Measurements from ENCODE around the gene C1orf105. TPM values are rescaled to one million over a fixed set of nuclear protein-coding genes. Genes with fewer than 3 reads are reported as not detected.

C1orf105 gene
- total and polyA plus RNA-seq, 10 of the 15 experiments (the other 5 are each of a cell fraction or from before 2014, with no cell fraction given) = not detected

DNA sequence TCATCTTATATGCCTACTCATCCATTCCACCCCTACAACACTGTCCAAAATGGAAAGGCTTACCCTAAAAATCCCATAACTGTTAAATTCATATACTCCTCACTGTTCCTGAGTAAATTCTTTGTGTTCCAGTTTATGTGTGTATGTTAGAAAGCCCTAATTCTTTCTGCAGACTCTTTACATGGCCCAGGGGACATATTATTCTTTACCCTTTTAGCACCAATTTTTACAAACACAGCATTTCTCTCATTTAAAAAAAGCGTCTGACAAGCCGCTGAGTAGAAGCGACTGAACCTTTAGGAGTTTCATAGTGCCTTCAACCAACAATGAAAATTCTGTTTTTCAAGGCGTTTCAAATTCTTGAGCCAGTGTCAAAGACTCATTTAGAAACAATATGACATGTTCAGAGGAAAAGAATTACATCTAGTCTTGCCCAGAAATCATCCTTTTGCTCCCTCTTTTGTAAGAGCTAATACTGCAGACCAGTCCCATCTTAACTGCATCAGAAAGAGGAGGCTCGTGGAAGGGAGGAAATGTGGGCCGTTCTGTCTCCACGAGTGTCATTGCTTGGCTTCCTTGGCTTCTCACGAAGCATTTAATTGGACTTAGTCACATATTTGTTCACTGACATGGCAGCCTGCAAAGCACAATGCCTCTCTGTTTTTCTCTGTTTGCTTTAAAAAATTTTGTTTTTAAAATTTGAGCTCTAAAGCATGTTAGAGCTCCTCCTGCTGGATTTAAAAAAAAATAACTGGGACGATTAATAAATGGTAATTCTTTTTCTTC is 21.3 kb upstream of the C1orf105 start (continued):
- TF ChIP-seq NFYA (IDR thresholded peaks at IDR 0.05; ENCODE audit: borderline replicate concordance, low read depth, low read length) = no peak
- no peak for TF ChIP-seq CBX3 (IDR thresholded peaks at IDR 0.05; ENCODE audit: borderline replicate concordance, low read depth)
- no peak for TF ChIP-seq HDAC6 (IDR thresholded peaks at IDR 0.05; ENCODE audit: unreplicated experiment)
- no peak for TF ChIP-seq ZNF24 (IDR thresholded peaks at IDR 0.05)
- TF ChIP-seq FOXK2 (IDR thresholded peaks at IDR 0.05) = no peak
- no peak for TF ChIP-seq SREBF2 (IDR thresholded peaks at IDR 0.05; ENCODE audit: low read length)
- 0 out of 2 replicates have a peak, but pooled peaks have one; percentile 6 for TF ChIP-seq PKNOX1 (IDR thresholded peaks at IDR 0.05)
- no peak for TF ChIP-seq IRF5 (IDR thresholded peaks at IDR 0.05; ENCODE audit: borderline replicate concordance)
- TF ChIP-seq IRF4 (IDR thresholded peaks at IDR 0.05; ENCODE audit: low read depth, low read length) = no peak
- no peak for TF ChIP-seq KDM1A (IDR thresholded peaks at IDR 0.05; ENCODE audit: borderline replicate concordance)
- TF ChIP-seq NR2F1 (conservative IDR thresholded peaks at IDR 0.05) = no peak
- no peak for TF ChIP-seq ZSCAN29 (IDR thresholded peaks at IDR 0.05)
- TF ChIP-seq, protein P1, sequence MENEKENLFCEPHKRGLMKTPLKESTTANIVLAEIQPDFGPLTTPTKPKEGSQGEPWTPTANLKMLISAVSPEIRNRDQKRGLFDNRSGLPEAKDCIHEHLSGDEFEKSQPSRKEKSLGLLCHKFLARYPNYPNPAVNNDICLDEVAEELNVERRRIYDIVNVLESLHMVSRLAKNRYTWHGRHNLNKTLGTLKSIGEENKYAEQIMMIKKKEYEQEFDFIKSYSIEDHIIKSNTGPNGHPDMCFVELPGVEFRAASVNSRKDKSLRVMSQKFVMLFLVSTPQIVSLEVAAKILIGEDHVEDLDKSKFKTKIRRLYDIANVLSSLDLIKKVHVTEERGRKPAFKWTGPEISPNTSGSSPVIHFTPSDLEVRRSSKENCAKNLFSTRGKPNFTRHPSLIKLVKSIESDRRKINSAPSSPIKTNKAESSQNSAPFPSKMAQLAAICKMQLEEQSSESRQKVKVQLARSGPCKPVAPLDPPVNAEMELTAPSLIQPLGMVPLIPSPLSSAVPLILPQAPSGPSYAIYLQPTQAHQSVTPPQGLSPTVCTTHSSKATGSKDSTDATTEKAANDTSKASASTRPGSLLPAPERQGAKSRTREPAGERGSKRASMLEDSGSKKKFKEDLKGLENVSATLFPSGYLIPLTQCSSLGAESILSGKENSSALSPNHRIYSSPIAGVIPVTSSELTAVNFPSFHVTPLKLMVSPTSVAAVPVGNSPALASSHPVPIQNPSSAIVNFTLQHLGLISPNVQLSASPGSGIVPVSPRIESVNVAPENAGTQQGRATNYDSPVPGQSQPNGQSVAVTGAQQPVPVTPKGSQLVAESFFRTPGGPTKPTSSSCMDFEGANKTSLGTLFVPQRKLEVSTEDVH (IDR thresholded peaks at IDR 0.05; ENCODE audit: low read depth, partially characterized antibody) = no peak
- no peak for TF ChIP-seq PRDM15 (CRISPR knock-in tag; IDR thresholded peaks at IDR 0.05)
- TF ChIP-seq MEF2A (IDR thresholded peaks at IDR 0.05; ENCODE audit: insufficient read depth, low read depth, low read length) = no peak
- no peak for TF ChIP-seq TCF7 (IDR thresholded peaks at IDR 0.05; ENCODE audit: borderline replicate concordance)
- no peak for TF ChIP-seq WRNIP1 (IDR thresholded peaks at IDR 0.05; ENCODE audit: borderline replicate concordance, low read depth, low read length)
- TF ChIP-seq NRF1 (conservative IDR thresholded peaks at IDR 0.05; ENCODE audit: low read depth, low read length) = no peak
- no peak for TF ChIP-seq RB1 (IDR thresholded peaks at IDR 0.05; ENCODE audit: borderline replicate concordance)
- no peak for TF ChIP-seq POU2F2 (IDR thresholded peaks at IDR 0.05; ENCODE audit: borderline replicate concordance, low read depth, low read length)
- no peak for TF ChIP-seq CREB1 (IDR thresholded peaks at IDR 0.05; ENCODE audit: low read depth)
- TF ChIP-seq GABPA (IDR thresholded peaks at IDR 0.05; ENCODE audit: low read depth) = no peak

Measured in GM12878 (cell line).